ENCODE results near the gene PACRG.

- TF ChIP-seq ATF3 (IDR thresholded peaks at IDR 0.05): no peak
- no peak for TF ChIP-seq CTCF (IDR thresholded peaks at IDR 0.05; ENCODE audit: low read depth, low read length, missing input control)
- no peak for TF ChIP-seq FOXA1 (IDR thresholded peaks at IDR 0.05)
- no peak for TF ChIP-seq REST (IDR thresholded peaks at IDR 0.05)
- TF ChIP-seq YY1 (IDR thresholded peaks at IDR 0.05): no peak
Measured at GRCh38 chr6:163260111-163260895, 532.5 kb downstream of the PACRG start.
